ENCODE data around the gene MFSD2A. TPM values are rescaled to one million over a fixed set of nuclear protein-coding genes. Genes with fewer than 3 reads are reported as not detected.
A peak's percentile ranks its signal among the peaks of the same experiment; 100 is the strongest.
"Not testable (repeated sequence)": the region's sequence is repeated elsewhere in the genome, so short reads cannot be mapped to it uniquely, and the experiment has no call there.

MFSD2A gene
- total RNA-seq, 1 donor from 2014 or later: 6.7 TPM

- no peak for DNase-seq (ENCODE audit: low read depth)
Measured at GRCh38 chr1:39940980-39941871, 13.7 kb upstream of the MFSD2A start.

GRCh38 chr1:39943471-39944290 is 11.3 kb upstream of the MFSD2A start:
- DNase-seq (ENCODE audit: low read depth): no peak

- DNase-seq (ENCODE audit: low read depth): no peak
Measured at GRCh38 chr1:39944410-39945112, 10.4 kb upstream of the MFSD2A start.

GRCh38 chr1:39946216-39946615 is 8.7 kb upstream of the MFSD2A start:
- DNase-seq (ENCODE audit: low read depth): no peak

GRCh38 chr1:39947260-39947659 is 7.7 kb upstream of the MFSD2A start:
- no peak for DNase-seq (ENCODE audit: low read depth)

- no peak for DNase-seq (ENCODE audit: low read depth)
Measured at GRCh38 chr1:39949891-39950290, 5.1 kb upstream of the MFSD2A start.

GRCh38 chr1:39951926-39952325 is 3.0 kb upstream of the MFSD2A start:
- no peak for DNase-seq (ENCODE audit: low read depth)

- DNase-seq (ENCODE audit: low read depth): peak; percentile 75
Measured at GRCh38 chr1:39952359-39953110, 2.4 kb upstream of the MFSD2A start.

GRCh38 chr1:39954324-39954869 is 548 bp upstream of the MFSD2A start:
- DNase-seq (ENCODE audit: low read depth): no peak

GRCh38 chr1:39955547-39956539 is 898 bp downstream of the MFSD2A start:
- DNase-seq (ENCODE audit: low read depth): peak; percentile 52

- peak; percentile 91 for DNase-seq (ENCODE audit: low read depth)
Measured at GRCh38 chr1:39957299-39958015, 2.5 kb downstream of the MFSD2A start.

GRCh38 chr1:39958403-39959200 is 3.7 kb downstream of the MFSD2A start:
- no peak for DNase-seq (ENCODE audit: low read depth)

GRCh38 chr1:39959651-39960333 is 4.8 kb downstream of the MFSD2A start:
- DNase-seq (ENCODE audit: low read depth): no peak

GRCh38 chr1:39960431-39960958 is 5.5 kb downstream of the MFSD2A start:
- no peak for DNase-seq (ENCODE audit: low read depth)

- no peak for DNase-seq (ENCODE audit: low read depth)
Measured at GRCh38 chr1:39962450-39962825, 7.5 kb downstream of the MFSD2A start.

GRCh38 chr1:39962964-39963363 is 8.0 kb downstream of the MFSD2A start:
- not testable (repeated sequence) for DNase-seq (ENCODE audit: low read depth)

GRCh38 chr1:39964552-39964951 is 9.6 kb downstream of the MFSD2A start:
- DNase-seq (ENCODE audit: low read depth): no peak

GRCh38 chr1:39965044-39965443 is 10.1 kb downstream of the MFSD2A start:
- DNase-seq (ENCODE audit: low read depth): no peak
